A549 (cell line): ENCODE results near the gene RUNX1. TPM values are rescaled to one million over a fixed set of nuclear protein-coding genes. Genes with fewer than 3 reads are reported as not detected.

ENCODE experiments used
- ATAC-seq, 2 experiments: fragments of 200-7000 bp in 1 of 2; fragments of >200 bp in 1 of 2; cut with Nextera tagmentation in 1 of 2; cut with Tn5 transposase in 1 of 2; 3 replicates each; pipeline versions ENCODE4 v1.8.0 to v1.9.1; 2018 to 2020; ENCODE audit warnings: mild to moderate bottlenecking in 1 of 2, moderate library complexity in 1 of 2
- CTCF ChIA-PET: fragments of 300-600 bp; sonication (Branson Sonifier 250); formaldehyde crosslinking; extraction: SDS; loops from one replicate; lab custom pipeline; 2021; ENCODE audit warnings: antibody characterized with exemption, inconsistent platforms; lab: Yijun Ruan, JAX
- POLR2A ChIA-PET: fragments of 350-600 bp; formaldehyde crosslinking; extraction: SDS; loops from one replicate; lab custom pipeline; 2021; ENCODE audit warnings: antibody characterized with exemption, inconsistent platforms; lab: Yijun Ruan, JAX
- DNase-seq, 2 experiments: peaks; one replicate each; pipeline versions ENCODE4 v3.0.0 to v3.0.0-alpha.2; 2011 to 2016; ENCODE audit warnings: low read depth in 1 of 2, low spot score in 1 of 2
- FAIRE-seq: peaks from 2 replicates; lab custom pipeline; 2011; peaks lifted over from hg19 to GRCh38; lab: Jason Lieb, UNC
- H3K27ac ChIP-seq, 2 experiments: fragments of >200 bp; sonication (Bioruptor Twin); formaldehyde crosslinking; 3 replicates each; pipeline ENCODE4 v1.5.1; 2016 to 2017
- H3K4me1 ChIP-seq: fragments of >200 bp; sonication (Bioruptor Twin); formaldehyde crosslinking; 3 replicates; pipeline ENCODE4 v1.6.1; 2016
- H3K4me2 ChIP-seq: fragments of >200 bp; sonication (Bioruptor Twin); formaldehyde crosslinking; 3 replicates; pipeline ENCODE4 v1.6.1; 2016
- H3K4me3 ChIP-seq: fragments of >200 bp; sonication (Bioruptor Twin); formaldehyde crosslinking; 3 replicates; pipeline ENCODE4 v1.5.1; 2016
- H3K9me3 ChIP-seq: fragments of >200 bp; sonication (Bioruptor Twin); formaldehyde crosslinking; 3 replicates; pipeline ENCODE4 v1.6.1; 2016
- BCL3 ChIP-seq: fragments of >200 bp; sonication (Bioruptor Twin); formaldehyde crosslinking; IDR thresholded peaks from 3 replicates; pipeline ENCODE4 v1.6.1; 2016
- CTCF ChIP-seq: fragments of >200 bp; sonication (Bioruptor Twin); formaldehyde crosslinking; IDR thresholded peaks from 3 replicates; pipeline ENCODE4 v1.5.1; 2016
- EHMT2 ChIP-seq: fragments of 200-600 bp; sonication (generic); IDR thresholded peaks from 2 replicates; pipeline ENCODE4 v1.6.1; 2016; ENCODE audit warnings: antibody characterized with exemption, low read depth, mild to moderate bottlenecking, moderate library complexity
- FOSL2 ChIP-seq, 2 experiments: fragments of 450-650 bp in 1 of 2; fragments of >200 bp in 1 of 2; sonication (Bioruptor Twin) in 1 of 2; formaldehyde crosslinking; IDR thresholded peaks; 2 replicates each; pipeline versions ENCODE4 v1.5.0 to v1.6.1; 2016 to 2020; ENCODE audit warnings: mild to moderate bottlenecking in 1 of 2, moderate library complexity in 1 of 2
- FOXS1 ChIP-seq: fragments of 250-450 bp; sonication (Bioruptor Pico); IDR thresholded peaks from 2 replicates; pipeline ENCODE4 v1.5.0; 2020; ENCODE audit warnings: mild to moderate bottlenecking, moderate library complexity
- GATA3 ChIP-seq: IDR thresholded peaks from 2 replicates; pipeline ENCODE4 v1.6.1; 2012; ENCODE audit warnings: borderline replicate concordance
- HEYL ChIP-seq: fragments of 250-450 bp; sonication (Bioruptor Pico); IDR thresholded peaks from 2 replicates; pipeline ENCODE4 v1.8.0; 2021; ENCODE audit warnings: mild to moderate bottlenecking, moderate library complexity
- HOXB13 ChIP-seq: fragments of 250-450 bp; sonication (Bioruptor Pico); IDR thresholded peaks from 2 replicates; pipeline ENCODE4 v1.5.0; 2020; ENCODE audit warnings: low read depth, mild to moderate bottlenecking, moderate library complexity
- KDM1A ChIP-seq: fragments of 200-600 bp; sonication (generic); IDR thresholded peaks from 2 replicates; pipeline ENCODE4 v1.6.1; 2016; ENCODE audit warnings: low read depth, mild to moderate bottlenecking
- MAX ChIP-seq: IDR thresholded peaks from 2 replicates; pipeline ENCODE4 v1.6.1; 2012
- NPAS2 ChIP-seq: fragments of 250-450 bp; sonication (Bioruptor Pico); IDR thresholded peaks from 2 replicates; pipeline ENCODE4 v1.8.0; 2022; ENCODE audit warnings: mild to moderate bottlenecking, moderate library complexity, borderline replicate concordance
- NR3C1 ChIP-seq: fragments of >200 bp; sonication (Bioruptor Twin); formaldehyde crosslinking; IDR thresholded peaks from 3 replicates; pipeline ENCODE4 v1.6.1; 2017
- PHF8 ChIP-seq: fragments of 200-600 bp; sonication (generic); IDR thresholded peaks from 2 replicates; pipeline ENCODE4 v1.6.1; 2016; ENCODE audit warnings: low read depth, mild to moderate bottlenecking, antibody characterized with exemption, moderate library complexity, borderline replicate concordance
- POLR2AphosphoS2 ChIP-seq: conservative IDR thresholded peaks from 2 replicates; pipeline ENCODE4 v1.6.1; 2012; ENCODE audit warnings: low read length, improper control_type of control experiment, inconsistent platforms
- RAD21 ChIP-seq, 2 experiments: fragments of >200 bp in 1 of 2; sonication (Bioruptor Twin) in 1 of 2; formaldehyde crosslinking in 1 of 2; IDR thresholded peaks in 1 of 2; conservative IDR thresholded peaks in 1 of 2; 2 replicates in 1 of 2; 3 replicates in 1 of 2; pipeline ENCODE4 v1.6.1; 2012 to 2018; ENCODE audit warnings: inconsistent platforms in 1 of 2
- RNF2 ChIP-seq: fragments of 200-600 bp; sonication (generic); IDR thresholded peaks from 2 replicates; pipeline ENCODE4 v1.6.1; 2016; ENCODE audit warnings: low read depth, mild to moderate bottlenecking, antibody characterized with exemption, moderate library complexity, borderline replicate concordance
- SREBF2 ChIP-seq: fragments of 450-650 bp; IDR thresholded peaks from 2 replicates; pipeline ENCODE4 v1.6.1; 2014; ENCODE audit warnings: mild to moderate bottlenecking, moderate library complexity
- TFCP2L1 ChIP-seq: fragments of 250-450 bp; sonication (Bioruptor Pico); IDR thresholded peaks from 2 replicates; pipeline ENCODE4 v1.5.0; 2021; ENCODE audit warnings: mild to moderate bottlenecking
- TP53 ChIP-seq: fragments of 250-450 bp; sonication (Bioruptor Pico); IDR thresholded peaks from 2 replicates; pipeline ENCODE4 v1.5.0; 2021; ENCODE audit warnings: mild to moderate bottlenecking, moderate library complexity
- USF2 ChIP-seq: fragments of 450-650 bp; IDR thresholded peaks from 2 replicates; pipeline ENCODE4 v1.6.1; 2014; ENCODE audit warnings: antibody characterized with exemption
- ZSCAN20 ChIP-seq: fragments of 250-450 bp; sonication (Bioruptor Pico); IDR thresholded peaks from 2 replicates; pipeline ENCODE4 v1.8.0; 2022; ENCODE audit warnings: mild to moderate bottlenecking, moderate library complexity
- WGBS: methylation state at CpG from one replicate; pipeline ENCODE4 v1.1.6; 2017; ENCODE audit errors: missing lambda C conversion rate; 5-methylcytosine and 5-hydroxymethylcytosine counted together
- polyA plus RNA-seq, 4 experiments: library from polyadenylated mRNA; depleted of rRNA in 3 of 4; stranded (reverse); fragments of >200 nt; fragmentation: RNase III in 1 of 4; extraction: RNeasy Plus Mini Kit Qiagen cat#74134 plus additional on column Dnase treatment in 1 of 4; gene quantifications; 2 replicates in 3 of 4; 3 replicates in 1 of 4; pipeline ENCODE4 v1.2.3, GENCODE V29; 2011 to 2017

The RUNX1 gene
- polyA plus RNA-seq, 2 of the 4 experiments (the other 2 are of a cell fraction): 5.5 TPM

- no peak for ATAC-seq
- TF ChIP-seq NR3C1 (no peak), HOXB13 (no peak), KDM1A (no peak), MAX (no peak), NPAS2 (no peak), USF2 (no peak), FOSL2 (IDR thresholded peaks at IDR 0.05) (no peak), FOSL2 (CRISPR knock-in tag; IDR thresholded peaks at IDR 0.05) (no peak), TP53 (no peak), CTCF (no peak), RNF2 (no peak), EHMT2 (no peak), BCL3 (no peak), GATA3 (no peak)
- WGBS: 72% methylated on average over 8 of the region's 8 CpGs
- ChIA-PET POLR2A (interaction anchor here (0.6 to 1.6 kb wide), 2 partner anchors 15 to 46 kb away, joined by 3 read pairs; no protein-coding TSS in a partner anchor), CTCF (interaction anchor here (1.4 kb wide), 1 partner anchor 15 kb away, joined by 3 read pairs; no protein-coding TSS in a partner anchor)
- no peak overlapping the region for H3K4me2 ChIP-seq
- peaks cover 23% of the 10 kb centered on the region for H3K4me1 ChIP-seq
- H3K4me3 ChIP-seq: no peak overlapping the region
- DNase-seq: no peak
- H3K27ac ChIP-seq: no peak overlapping the region
- H3K9me3 ChIP-seq: no peaks in the 10 kb centered on the region
- FAIRE-seq: no peak
These were observed 144.4 kb downstream of the RUNX1 start for GRCh38 chr21:34904526-34905217.

GRCh38 chr21:34900376-34900775 is 148.7 kb downstream of the RUNX1 start:
- no peaks in the 10 kb centered on the region for H3K4me1 ChIP-seq
- no peaks in the 10 kb centered on the region for H3K9me3 ChIP-seq
- no peak for FAIRE-seq
- ChIA-PET POLR2A (no interaction called here), CTCF (interaction anchor here (1.9 to 3.4 kb wide), 2 partner anchors 151 to 500 kb away, joined by 6 to 10 read pairs; no protein-coding TSS in a partner anchor)
- WGBS: 44% methylated on average over 2 of the region's 2 CpGs
- no peak overlapping the region for H3K27ac ChIP-seq
- TF ChIP-seq NR3C1: no peak
- TF ChIP-seq RAD21 (conservative IDR thresholded peaks at IDR 0.05 in 1 of 2, IDR thresholded peaks at IDR 0.05 in 1 of 2): no peak
- no peak for TF ChIP-seq TFCP2L1 (CRISPR knock-in tag)
- TF ChIP-seq ZSCAN20: no peak
- TF ChIP-seq HEYL (CRISPR knock-in tag): no peak
- no peak for TF ChIP-seq KDM1A
- TF ChIP-seq SREBF2: no peak
- no peak for TF ChIP-seq POLR2AphosphoS2
- TF ChIP-seq USF2: no peak
- no peak for TF ChIP-seq PHF8
- no peak for TF ChIP-seq FOXS1 (CRISPR knock-in tag)
- H3K4me2 ChIP-seq: no peak overlapping the region
- ATAC-seq: no peak
- DNase-seq: no peak
- H3K4me3 ChIP-seq: no peak overlapping the region
